Inflammatory macrophage treated with lipopolysaccharide for 1 hour (primary cell): ENCODE data around the gene ELOF1.
"Not testable (repeated sequence)": the region's sequence is repeated elsewhere in the genome, so short reads cannot be mapped to it uniquely, and the experiment has no call there.

Source experiments
- DNase-seq, 2 donors: peaks; one replicate each; pipeline ENCODE4 v3.0.0-alpha.2; 2020 to 2022

ELOF1 gene

GRCh38 chr19:11566164-11566563 lies 7.1 kb upstream of the ELOF1 start:
- DNase-seq: no peak

- DNase-seq: not testable (repeated sequence)
Observed at GRCh38 chr19:11565649-11565980, 6.6 kb upstream of the ELOF1 start.

GRCh38 chr19:11564082-11564807 lies 5.2 kb upstream of the ELOF1 start:
- DNase-seq: not testable (repeated sequence)

GRCh38 chr19:11563532-11563931 lies 4.5 kb upstream of the ELOF1 start:
- DNase-seq: no peak

GRCh38 chr19:11560404-11561051 lies 1.5 kb upstream of the ELOF1 start:
- DNase-seq: peak; percentile 78 to 88

- DNase-seq: no peak
Observed at GRCh38 chr19:11556634-11557420, 2.2 kb downstream of the ELOF1 start.

- no peak for DNase-seq
Observed at GRCh38 chr19:11555246-11555645, 3.8 kb downstream of the ELOF1 start.

GRCh38 chr19:11554160-11554559 lies 4.9 kb downstream of the ELOF1 start:
- no peak for DNase-seq

GRCh38 chr19:11552666-11553372 lies 6.2 kb downstream of the ELOF1 start:
- DNase-seq: no peak

GRCh38 chr19:11551603-11552235 lies 7.3 kb downstream of the ELOF1 start:
- no peak for DNase-seq

GRCh38 chr19:11550265-11550664 lies 8.8 kb downstream of the ELOF1 start:
- DNase-seq: no peak

GRCh38 chr19:11549386-11549953 lies 9.6 kb downstream of the ELOF1 start:
- DNase-seq: no peak

- DNase-seq: no peak
Observed at GRCh38 chr19:11547929-11548700, 10.9 kb downstream of the ELOF1 start.

GRCh38 chr19:11541238-11541637 lies 17.8 kb downstream of the ELOF1 start:
- no peak for DNase-seq

- no peak for DNase-seq
Observed at GRCh38 chr19:11540645-11541044, 18.4 kb downstream of the ELOF1 start.

GRCh38 chr19:11539495-11540365 lies 19.3 kb downstream of the ELOF1 start:
- DNase-seq: no peak

- no peak for DNase-seq
Observed at GRCh38 chr19:11538232-11539036, 20.6 kb downstream of the ELOF1 start, which contains the start of gene CNN1. CNN1 (plus strand) TSS chr19:11538851; CDS start chr19:11538928, 77 bp downstream.

GRCh38 chr19:11535792-11536595 lies 23.0 kb downstream of the ELOF1 start:
- DNase-seq: peak; percentile 81 to 98

GRCh38 chr19:11534948-11535347 lies 24.1 kb downstream of the ELOF1 start:
- peak in 1 of 2 donors; percentile 1 for DNase-seq
